Calu3 (cell line): ENCODE measurements around the gene LCAT. TPM values are rescaled to one million over a fixed set of nuclear protein-coding genes. Genes with fewer than 3 reads are reported as not detected.

ENCODE experiments used
- BruUV-seq: library from RNA; stranded (reverse); fragments of 400-500 nt; replicated peaks from 2 replicates; lab custom pipeline; 2021; lab: Mats Ljungman, UMichigan
- CTCF ChIA-PET: fragments of 300-600 bp; sonication (Branson Sonifier 250); formaldehyde crosslinking; loops from one replicate; lab custom pipeline; 2022; ENCODE audit warnings: antibody characterized with exemption; lab: Charles Lee
- DNase-seq: peaks from one replicate; pipeline ENCODE4 v3.0.0; 2022
- H3K27ac Mint-ChIP-seq: one replicate; pipeline ENCODE4 v1.8.0; 2022; ENCODE audit warnings: mixed read lengths; ENCODE audit not compliant: unreplicated experiment
- H3K27me3 Mint-ChIP-seq: one replicate; pipeline ENCODE4 v1.8.0; 2022; ENCODE audit warnings: mixed read lengths; ENCODE audit not compliant: unreplicated experiment
- H3K36me3 Mint-ChIP-seq: one replicate; pipeline ENCODE4 v1.8.0; 2022; ENCODE audit warnings: mild to moderate bottlenecking, moderate library complexity, mixed read lengths; ENCODE audit not compliant: insufficient read depth, unreplicated experiment
- H3K4me1 Mint-ChIP-seq: one replicate; pipeline ENCODE4 v1.8.0; 2022; ENCODE audit warnings: mild to moderate bottlenecking, low read depth, mixed read lengths; ENCODE audit not compliant: unreplicated experiment
- H3K4me3 Mint-ChIP-seq: one replicate; pipeline ENCODE4 v1.8.0; 2022; ENCODE audit warnings: mild to moderate bottlenecking, low read depth, moderate library complexity, mixed read lengths; ENCODE audit not compliant: unreplicated experiment
- H3K9me3 Mint-ChIP-seq: one replicate; pipeline ENCODE4 v1.8.0; 2022; ENCODE audit warnings: low read depth, mixed read lengths; ENCODE audit not compliant: unreplicated experiment
- CTCF ChIP-seq: fragments of 200-600 bp; IDR thresholded peaks from one replicate; pipeline ENCODE4 v1.8.0; 2022; ENCODE audit warnings: antibody characterized with exemption; ENCODE audit not compliant: unreplicated experiment
- intact Hi-C: fragments of 100-400 bp; cut with micrococcal nuclease; formaldehyde crosslinking; loops from one replicate; pipeline ENCODE4 v1.10.0; 2022; ENCODE audit not compliant: unreplicated experiment
- total RNA-seq: library from RNA; stranded (reverse); gene quantifications from 2 replicates; pipeline ENCODE4 v1.2.3, GENCODE V29; 2022

Gene LCAT
- total RNA-seq, 1 experiment from 2014 or later, result 14.7 TPM

DNA sequence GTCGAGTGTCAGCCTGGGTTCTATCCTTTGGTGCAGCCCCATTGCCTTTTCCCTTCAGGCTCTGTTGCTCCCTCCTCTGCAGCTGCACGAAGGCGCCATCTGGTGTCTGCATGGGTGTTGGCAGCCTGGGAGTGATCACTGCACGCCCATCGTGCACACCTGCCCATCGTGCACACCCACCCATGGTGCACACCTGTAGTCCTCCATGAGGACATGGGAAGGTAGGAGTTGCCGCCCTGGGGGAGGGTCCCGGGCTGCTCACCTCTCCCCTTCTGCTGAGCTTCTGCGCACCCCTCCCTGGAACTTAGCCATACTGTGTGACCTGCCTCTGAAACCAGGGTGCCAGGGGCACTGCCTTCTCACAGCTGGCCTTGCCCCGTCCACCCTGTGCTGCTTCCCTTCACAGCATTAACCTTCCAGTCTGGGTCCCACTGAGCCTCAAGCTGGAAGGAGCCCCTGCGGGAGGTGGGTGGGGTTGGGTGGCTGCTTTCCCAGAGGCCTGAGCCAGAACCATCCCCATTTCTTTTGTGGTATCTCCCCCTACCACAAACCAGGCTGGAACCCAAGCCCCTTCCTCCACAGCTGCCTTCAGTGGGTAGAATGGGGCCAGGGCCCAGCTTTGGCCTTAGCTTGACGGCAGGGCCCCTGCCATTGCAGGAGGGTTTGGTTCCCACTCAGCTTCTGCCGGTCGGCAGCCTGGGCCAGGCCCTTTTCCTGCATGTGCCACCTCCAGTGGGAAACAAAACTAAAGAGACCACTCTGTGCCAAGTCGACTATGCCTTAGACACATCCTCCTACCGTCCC, 15.2 kb downstream of the LCAT start:
- TF ChIP-seq CTCF, result peak; percentile 83
- H3K4me3 Mint-ChIP-seq, result no peak overlapping the region
- H3K27me3 Mint-ChIP-seq, result no peaks in the 10 kb centered on the region
- H3K9me3 Mint-ChIP-seq, result no peaks in the 10 kb centered on the region
- H3K27ac Mint-ChIP-seq, result no peak overlapping the region
- peak; percentile 86 for DNase-seq
- CTCF ChIA-PET, result interaction anchor here (1.4 to 2.6 kb wide), 3 partner anchors 45 to 408 kb away, joined by 4 to 15 read pairs (median 5); no protein-coding TSS in a partner anchor
- intact Hi-C loops, result loop anchor here (1.0 to 5.0 kb wide), 3 partner anchors 112 to 406 kb away; no protein-coding TSS in a partner anchor
- peaks cover 41% of the 10 kb centered on the region for H3K36me3 Mint-ChIP-seq
- BruUV-seq, result no TSS peak
- no peaks in the 10 kb centered on the region for H3K4me1 Mint-ChIP-seq

DNA sequence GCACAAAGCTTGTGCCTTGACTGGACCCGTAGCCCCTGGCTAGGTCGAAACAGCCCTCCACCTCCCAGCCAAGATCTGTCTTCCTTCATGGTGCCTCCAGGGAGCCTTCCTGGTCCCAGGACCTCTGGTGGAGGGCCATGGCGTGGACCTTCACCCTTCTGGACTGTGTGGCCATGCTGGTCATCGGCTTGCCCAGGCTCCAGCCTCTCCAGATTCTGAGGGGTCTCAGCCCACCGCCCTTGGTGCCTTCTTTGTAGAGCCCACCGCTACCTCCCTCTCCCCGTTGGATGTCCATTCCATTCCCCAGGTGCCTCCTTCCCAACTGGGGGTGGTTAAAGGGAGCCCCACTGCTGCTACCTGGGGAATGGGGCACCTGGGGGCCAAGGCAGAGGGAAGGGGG, 15.8 kb downstream of the LCAT start:
- no peaks in the 10 kb centered on the region for H3K27me3 Mint-ChIP-seq
- intact Hi-C loops, result loop anchor here (1.0 to 5.0 kb wide), 3 partner anchors 112 to 406 kb away; no protein-coding TSS in a partner anchor
- CTCF ChIA-PET, result interaction anchor here (1.4 to 2.6 kb wide), 3 partner anchors 45 to 407 kb away, joined by 4 to 15 read pairs (median 5); no protein-coding TSS in a partner anchor
- H3K4me1 Mint-ChIP-seq, result no peaks in the 10 kb centered on the region
- H3K27ac Mint-ChIP-seq, result no peak overlapping the region
- H3K36me3 Mint-ChIP-seq, result peaks cover 35% of the 10 kb centered on the region
- TF ChIP-seq CTCF, result no peak
- no peaks in the 10 kb centered on the region for H3K9me3 Mint-ChIP-seq
- BruUV-seq, result no TSS peak
- no peak overlapping the region for H3K4me3 Mint-ChIP-seq
- no peak for DNase-seq

DNA sequence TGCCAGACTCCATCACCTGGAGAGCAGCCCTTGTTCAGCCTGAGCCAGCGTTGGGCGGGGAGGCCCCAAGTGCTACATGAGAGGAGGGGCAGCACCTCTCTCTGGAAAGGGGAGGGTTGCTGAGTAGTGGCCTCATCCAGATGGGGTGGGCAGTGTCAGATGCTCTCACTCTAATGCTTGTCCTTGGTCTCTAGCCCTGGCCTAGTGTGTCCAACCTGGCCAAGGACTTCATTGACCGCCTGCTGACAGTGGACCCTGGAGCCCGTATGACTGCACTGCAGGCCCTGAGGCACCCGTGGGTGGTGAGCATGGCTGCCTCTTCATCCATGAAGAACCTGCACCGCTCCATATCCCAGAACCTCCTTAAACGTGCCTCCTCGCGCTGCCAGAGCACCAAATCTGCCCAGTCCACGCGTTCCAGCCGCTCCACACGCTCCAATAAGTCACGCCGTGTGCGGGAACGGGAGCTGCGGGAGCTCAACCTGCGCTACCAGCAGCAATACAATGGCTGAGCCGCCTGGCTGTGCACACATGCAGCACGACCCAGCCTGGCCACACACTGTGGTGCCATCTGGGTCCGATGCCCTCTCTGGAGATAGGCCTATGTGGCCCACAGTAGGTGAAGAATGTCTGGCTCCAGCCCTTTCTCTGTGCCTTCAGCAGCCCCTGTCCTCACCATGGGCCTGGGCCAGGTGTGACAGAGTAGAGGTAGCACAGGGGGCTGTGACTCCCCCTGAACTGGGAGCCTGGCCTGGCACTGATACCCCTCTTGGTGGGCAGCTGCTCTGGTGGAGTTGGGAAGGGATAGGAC, 16.6 kb downstream of the LCAT start:
- Mint-ChIP-seq H3K9me3 (no peaks in the 10 kb centered on the region), H3K4me3 (no peak overlapping the region), H3K27ac (no peak overlapping the region), H3K36me3 (peaks cover 28% of the 10 kb centered on the region), H3K27me3 (no peaks in the 10 kb centered on the region), H3K4me1 (no peaks in the 10 kb centered on the region)
- BruUV-seq, result TSS peak; percentile 20
- intact Hi-C loops, result loop anchor here (5.0 kb wide), 1 partner anchor 405 kb away; no protein-coding TSS in a partner anchor
- CTCF ChIA-PET, result interaction anchor here (0.5 to 2.6 kb wide), 4 partner anchors 44 to 406 kb away, joined by 4 to 15 read pairs (median 5); no protein-coding TSS in a partner anchor
- no peak for DNase-seq
- no peak for TF ChIP-seq CTCF

- Mint-ChIP-seq H3K27ac (no peak overlapping the region), H3K4me3 (no peak overlapping the region), H3K9me3 (no peaks in the 10 kb centered on the region), H3K36me3 (peaks cover 20% of the 10 kb centered on the region), H3K4me1 (no peaks in the 10 kb centered on the region), H3K27me3 (no peaks in the 10 kb centered on the region)
- intact Hi-C loops, result loop anchor here (5.0 kb wide), 1 partner anchor 404 kb away; no protein-coding TSS in a partner anchor
- CTCF ChIA-PET, result no interaction called here
- DNase-seq, result no peak
- BruUV-seq, result no TSS peak
- TF ChIP-seq CTCF, result no peak
Observed at GRCh38 chr16:67926181-67926750, 17.7 kb downstream of the LCAT start.
